GM21825 (cell line): Measurements from ENCODE around the gene ARMC6.
"Not testable (repeated sequence)": the region's sequence is repeated elsewhere in the genome, so short reads cannot be mapped to it uniquely, and the experiment has no call there.

ENCODE experiments used
- ATAC-seq: cut with Tn5 transposase; IDR thresholded peaks from one replicate; pipeline ENCODE4 v1.9.1; 2021; ENCODE audit warnings: mild to moderate bottlenecking, moderate library complexity; ENCODE audit not compliant: unreplicated experiment

ARMC6 gene

DNA sequence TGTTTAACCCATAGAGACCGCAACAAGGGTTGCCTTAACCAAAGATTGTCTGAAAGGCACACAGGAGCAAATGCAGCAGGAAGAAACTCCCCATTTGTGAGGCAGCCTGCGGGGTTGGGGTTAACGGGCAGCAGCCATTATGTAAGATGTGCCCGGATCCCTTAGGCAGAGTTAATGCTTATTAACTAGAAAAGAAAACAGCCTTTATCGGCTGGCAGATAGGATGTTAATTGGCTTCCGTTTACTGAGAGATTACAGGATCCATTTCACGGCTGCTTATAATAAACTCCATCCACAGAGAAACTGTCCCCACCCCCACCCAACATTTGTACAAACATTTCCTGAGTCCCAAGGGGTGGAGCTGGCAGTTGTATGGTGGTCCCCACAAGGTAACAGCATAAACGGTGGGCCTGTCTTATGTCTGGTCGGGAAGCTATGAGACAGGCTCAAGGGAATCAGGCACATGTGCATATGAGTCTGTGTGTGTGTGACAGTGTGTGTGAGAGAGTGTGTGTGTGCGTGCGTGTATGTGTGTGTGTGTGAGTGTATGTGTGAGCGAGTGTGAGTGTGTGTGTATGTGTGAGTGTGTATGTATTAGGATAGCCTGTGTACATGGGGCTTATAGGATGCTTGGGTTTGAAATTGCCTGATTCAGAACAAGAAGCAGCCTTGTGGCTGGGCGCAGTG, 40.9 kb downstream of the ARMC6 start:
- ATAC-seq, result no peak

GRCh38 chr19:19075126-19075525, 41.7 kb downstream of the ARMC6 start:
- ATAC-seq, result no peak

- no peak for ATAC-seq
Measured at GRCh38 chr19:19076476-19076875, 43.1 kb downstream of the ARMC6 start.

DNA sequence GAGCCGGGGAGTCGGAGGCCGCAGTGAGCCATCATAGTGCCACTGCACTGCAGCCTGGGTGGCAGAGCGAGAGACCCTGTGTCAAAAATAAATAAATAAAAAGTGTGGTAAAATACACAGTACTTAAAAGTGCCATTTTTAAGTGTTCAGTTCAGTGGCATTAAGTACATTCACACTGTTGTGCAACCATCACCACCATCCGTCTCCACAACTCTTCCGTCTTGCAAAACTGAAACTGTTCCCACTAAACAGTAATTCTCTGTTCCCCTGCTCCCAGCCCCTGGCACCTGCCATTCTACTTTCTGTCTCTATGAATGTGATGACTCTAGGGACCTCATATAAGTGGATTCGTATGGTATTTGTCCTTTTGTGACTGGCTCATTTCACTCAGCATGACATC, 43.7 kb downstream of the ARMC6 start:
- ATAC-seq, result no peak

DNA sequence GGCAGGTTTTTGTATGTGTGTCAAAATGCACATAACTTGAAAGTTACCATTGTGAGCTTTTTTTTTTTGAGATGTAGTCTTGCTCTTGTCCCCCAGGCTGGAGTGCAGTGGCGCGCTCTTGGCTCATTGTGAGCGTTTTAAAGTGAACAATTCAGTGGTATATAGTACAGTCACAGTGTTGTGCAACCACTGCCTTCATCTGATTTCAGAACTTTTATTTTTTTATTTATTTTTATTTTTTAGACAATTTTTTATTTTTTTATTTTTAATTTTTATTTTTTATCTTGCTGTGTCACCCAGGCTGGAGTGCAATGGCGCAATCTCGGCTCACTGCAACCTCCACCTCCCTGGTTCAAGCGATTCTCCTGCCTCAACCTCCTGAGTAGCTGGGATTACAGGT, 45.4 kb downstream of the ARMC6 start:
- no peak for ATAC-seq

GRCh38 chr19:19079571-19079970, 46.2 kb downstream of the ARMC6 start:
- ATAC-seq, result no peak

DNA sequence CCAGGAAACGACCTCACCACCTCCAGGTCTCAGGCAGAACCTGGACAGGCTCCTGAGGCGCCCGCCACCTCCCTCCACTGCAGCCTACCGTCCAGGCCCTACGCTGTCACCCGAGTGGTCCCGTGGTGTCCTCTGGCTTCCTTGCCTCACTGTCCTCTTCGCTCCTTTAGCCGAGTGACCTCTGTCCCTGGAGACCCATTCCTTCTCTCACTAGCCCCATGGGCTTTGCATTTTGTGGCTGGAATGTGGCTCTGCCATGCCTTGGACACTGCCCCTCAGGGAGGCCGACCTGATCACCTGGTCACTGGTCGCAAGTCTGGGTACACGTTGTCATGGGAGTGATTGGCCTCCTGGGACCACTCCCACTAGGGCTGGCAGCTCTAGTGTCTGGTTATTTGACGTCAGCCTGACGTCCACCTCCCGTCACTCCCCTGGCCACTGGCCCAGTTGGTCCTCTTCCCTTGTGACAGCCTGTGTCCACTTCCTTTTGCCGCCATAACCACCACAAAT, 48.3 kb downstream of the ARMC6 start:
- no peak for ATAC-seq

DNA sequence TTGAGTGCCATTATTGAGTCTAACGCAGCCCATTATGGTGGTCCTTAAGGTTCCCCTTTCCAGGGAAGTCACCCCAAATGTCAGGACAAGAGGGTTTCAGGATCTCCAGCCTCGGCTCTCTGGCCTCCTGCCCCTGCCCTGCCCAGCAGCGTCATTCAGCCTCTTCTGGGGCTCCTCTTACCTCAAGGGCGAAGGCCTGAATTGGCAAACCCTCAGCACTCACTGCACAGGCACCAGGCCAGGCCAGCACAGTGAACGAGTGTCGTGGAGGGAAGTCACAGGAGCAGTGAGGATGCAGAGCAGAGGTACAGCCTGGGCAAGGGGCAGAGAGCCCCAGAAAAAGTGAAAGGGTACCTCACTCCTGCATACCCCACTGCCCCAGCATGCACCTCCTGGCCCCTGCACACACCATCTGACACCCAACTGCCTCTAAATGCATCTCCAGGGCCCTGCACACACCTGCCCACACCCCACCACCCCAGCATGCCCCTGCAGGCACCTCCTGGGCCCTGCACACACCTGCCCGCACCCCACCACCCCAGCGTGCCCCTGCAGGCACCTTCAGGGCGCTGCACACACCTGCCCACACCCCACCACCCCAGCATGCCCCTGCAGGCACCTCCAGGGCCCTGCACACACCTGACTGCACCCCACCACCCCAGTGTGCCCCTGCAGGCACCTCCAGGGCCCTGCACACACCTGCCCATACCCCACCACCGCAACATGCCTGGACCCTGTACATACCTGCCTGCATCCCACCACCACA, 50.2 kb downstream of the ARMC6 start:
- no peak for ATAC-seq

DNA sequence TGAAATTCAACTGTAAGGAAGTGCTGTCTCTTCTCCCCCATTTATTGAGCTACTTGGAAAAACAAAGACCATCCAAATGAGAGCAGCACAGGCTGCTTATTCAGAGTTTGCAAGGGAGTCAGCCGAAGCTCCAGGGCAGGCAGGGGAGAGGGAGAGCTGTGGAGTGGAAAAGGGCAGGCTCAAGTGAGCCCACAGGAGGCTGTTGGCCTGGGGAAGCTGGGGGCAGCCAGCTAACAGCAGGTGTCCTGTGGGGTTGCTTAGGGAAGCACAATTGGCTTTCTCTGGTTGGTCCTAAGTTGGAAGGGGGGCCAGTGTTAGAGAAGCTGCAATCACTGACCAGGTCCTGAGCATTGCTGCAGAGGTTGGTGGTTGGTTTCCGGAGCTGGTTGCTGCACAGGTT, 54.3 kb downstream of the ARMC6 start:
- no peak for ATAC-seq

DNA sequence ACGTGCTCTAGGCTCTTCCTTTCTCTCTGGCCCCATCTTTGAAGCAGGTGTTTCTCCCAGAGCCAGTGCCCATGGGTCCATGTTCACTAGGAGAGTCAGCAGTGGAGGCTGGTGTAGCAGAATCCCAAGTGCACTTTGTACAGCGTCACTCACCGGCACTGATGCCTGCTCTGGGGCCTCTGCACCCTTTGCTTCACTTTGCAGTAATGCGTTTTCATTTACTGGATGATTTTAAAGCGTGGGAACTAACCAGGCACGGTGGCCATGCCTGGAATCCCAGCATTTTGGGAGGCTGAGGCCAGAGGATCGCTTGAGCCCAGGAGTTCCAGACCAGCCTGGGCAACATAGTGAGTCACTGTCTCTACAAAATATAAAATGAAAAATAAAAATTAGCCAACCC, 61.1 kb downstream of the ARMC6 start:
- ATAC-seq, result no peak

DNA sequence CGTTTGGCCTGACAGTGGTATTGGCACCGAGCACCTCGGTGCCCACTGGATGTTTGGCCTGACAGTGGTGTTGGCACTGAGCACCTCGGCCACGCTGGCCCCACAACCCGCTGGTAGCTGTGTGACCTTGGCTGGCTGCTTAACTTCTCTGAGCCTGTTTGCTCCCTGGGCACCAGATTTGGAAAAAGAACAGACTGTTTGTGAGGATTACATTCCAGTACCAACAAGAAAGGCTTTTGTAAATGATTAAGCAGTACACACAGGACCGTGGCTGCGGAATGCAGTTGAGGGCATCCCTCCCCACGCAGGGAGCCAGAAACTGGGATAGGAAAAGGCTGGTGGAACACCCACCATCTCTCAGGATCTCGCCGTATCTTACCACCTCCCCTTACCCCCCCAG, 62.3 kb downstream of the ARMC6 start:
- no peak for ATAC-seq

GRCh38 chr19:19096641-19097627, 63.5 kb downstream of the ARMC6 start:
- no peak for ATAC-seq

GRCh38 chr19:19098084-19098702, 64.8 kb downstream of the ARMC6 start:
- no peak for ATAC-seq

- ATAC-seq, result no peak
Measured at GRCh38 chr19:19098703-19099632, 65.6 kb downstream of the ARMC6 start.

DNA sequence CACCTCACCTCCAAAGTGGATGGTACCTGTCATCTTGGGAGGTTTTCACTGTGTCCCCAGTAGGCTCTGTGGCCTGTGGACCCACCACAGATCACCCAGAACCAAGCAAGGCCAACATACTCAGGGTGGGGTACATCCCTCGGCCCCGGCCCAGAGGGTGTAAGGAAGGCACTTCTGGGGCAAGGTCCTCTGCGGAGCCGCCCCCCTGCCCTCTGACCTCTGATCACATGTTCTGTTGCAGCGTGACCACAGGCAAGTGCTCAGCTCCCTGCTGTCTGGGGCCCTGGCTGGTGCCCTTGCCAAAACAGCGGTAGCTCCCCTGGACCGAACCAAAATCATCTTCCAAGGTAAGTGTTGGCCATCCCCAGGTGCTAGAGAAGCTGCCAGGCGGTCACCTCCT, 68.1 kb downstream of the ARMC6 start:
- no peak for ATAC-seq

DNA sequence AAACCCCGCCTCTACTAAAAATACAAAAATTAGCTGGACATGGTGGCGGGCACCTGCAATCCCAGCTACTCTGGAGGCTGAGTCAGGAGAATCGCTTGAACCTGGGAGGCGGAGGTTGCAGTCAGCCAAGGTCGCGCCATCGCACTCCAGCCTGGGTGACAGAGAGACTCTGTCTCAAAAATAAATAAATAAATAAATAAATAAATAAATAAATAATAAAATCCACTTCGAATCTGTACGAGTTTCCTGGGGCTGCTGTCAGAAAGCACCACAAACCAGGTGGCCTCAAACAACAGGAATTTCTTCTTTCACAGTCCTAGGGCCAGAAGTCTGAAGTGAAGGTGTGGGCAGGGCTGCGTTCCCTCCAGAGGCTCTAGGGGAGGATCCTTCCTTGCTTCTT, 69.2 kb downstream of the ARMC6 start:
- ATAC-seq, result not testable (repeated sequence)

DNA sequence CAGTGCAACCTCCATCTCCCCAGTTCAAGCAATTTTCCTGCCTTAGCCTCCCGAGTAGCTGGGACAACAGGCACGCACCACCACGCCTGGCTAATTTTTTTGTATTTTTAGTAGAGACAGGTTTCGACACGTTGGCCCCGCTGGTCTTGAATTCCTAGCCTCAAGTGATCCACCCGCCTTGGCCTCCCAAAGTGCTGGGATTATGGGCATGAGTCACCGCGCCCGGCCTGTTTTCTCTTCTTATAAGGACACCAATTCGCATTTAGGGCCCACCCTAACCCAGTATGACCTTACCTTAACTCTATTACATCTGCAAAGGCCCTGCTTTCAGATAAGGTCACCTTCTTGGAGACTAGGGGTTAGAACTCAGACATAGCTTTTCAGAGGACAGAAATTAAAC, 69.8 kb downstream of the ARMC6 start:
- ATAC-seq, result no peak

DNA sequence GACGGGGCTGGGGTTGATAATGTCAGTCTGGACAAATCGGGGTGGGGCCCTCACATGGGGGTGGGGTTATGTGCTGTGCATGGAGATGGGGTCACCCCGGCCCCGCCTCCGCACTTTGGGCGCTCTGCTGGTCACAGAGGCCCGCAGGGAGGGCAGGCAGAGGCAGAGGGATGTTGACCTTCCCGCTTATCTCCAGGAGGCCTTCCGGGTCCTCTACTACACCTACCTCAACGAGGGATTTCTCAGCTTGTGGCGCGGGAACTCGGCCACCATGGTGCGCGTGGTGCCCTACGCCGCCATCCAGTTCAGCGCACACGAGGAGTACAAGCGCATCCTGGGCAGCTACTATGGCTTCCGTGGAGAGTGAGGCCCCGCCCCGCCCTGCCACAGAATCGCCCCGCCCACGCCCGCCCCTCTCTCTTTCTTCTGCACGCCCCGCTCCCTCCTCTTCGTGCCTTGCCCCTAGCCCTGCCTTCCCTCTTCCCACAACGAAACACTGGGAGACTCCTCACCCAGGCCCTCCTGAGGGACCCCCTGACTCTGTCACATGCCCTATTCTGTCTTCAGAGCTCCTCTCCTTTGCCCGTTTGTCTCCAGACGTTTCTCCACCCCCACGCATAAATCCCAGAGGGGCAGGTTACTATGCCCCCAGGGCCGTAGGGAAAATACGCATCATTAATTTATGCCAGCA, 72.1 kb downstream of the ARMC6 start:
- no peak for ATAC-seq

DNA sequence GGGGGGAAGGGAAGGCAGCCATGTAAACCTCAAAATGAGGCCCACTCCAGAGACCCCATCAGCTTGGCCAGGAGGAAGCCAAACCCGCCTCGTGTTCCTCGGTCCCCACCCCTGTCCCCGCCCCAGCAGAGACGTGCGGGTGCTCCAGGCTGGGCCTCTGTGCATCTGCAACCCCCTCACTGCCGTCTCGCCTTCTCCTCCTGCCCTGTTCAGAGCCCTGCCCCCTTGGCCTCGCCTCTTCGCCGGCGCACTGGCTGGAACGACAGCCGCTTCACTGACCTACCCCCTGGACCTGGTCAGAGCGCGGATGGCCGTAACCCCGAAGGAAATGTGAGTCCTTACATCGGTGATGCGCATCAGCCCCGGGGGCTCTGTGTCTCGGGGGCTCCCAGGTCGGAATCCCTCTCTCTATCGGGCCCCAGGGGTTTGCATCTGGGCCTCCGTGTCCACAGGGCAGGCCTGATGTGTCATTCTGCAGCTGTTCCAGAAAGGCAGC, 72.7 kb downstream of the ARMC6 start:
- ATAC-seq, result no peak
